Memory B cell (primary cell): Measurements from ENCODE around the gene SAMM50.

ENCODE experiments used
- ATAC-seq: fragments of 150-1000 bp; cut with Tn5 transposase; 2 replicates; pipeline ENCODE4 v1.10.0; 2021; ENCODE audit warnings: low read depth, mild to moderate bottlenecking, moderate library complexity
- DNase-seq, 2 donors: peaks; one replicate each; pipeline ENCODE4 v3.0.0; 2022; ENCODE audit warnings: low spot score in 2 of 2
- H3K27ac Mint-ChIP-seq: one replicate; pipeline ENCODE4 v1.8.0; 2022; ENCODE audit warnings: mild to moderate bottlenecking, moderate library complexity, mixed read lengths
- H3K27me3 Mint-ChIP-seq: one replicate; pipeline ENCODE4 v1.8.0; 2022; ENCODE audit warnings: mixed read lengths
- H3K36me3 Mint-ChIP-seq: one replicate; pipeline ENCODE4 v1.8.0; 2022; ENCODE audit warnings: mild to moderate bottlenecking, mixed read lengths
- H3K4me1 Mint-ChIP-seq: one replicate; pipeline ENCODE4 v1.8.0; 2022; ENCODE audit warnings: mixed read lengths
- H3K4me3 Mint-ChIP-seq: one replicate; pipeline ENCODE4 v1.8.0; 2022; ENCODE audit warnings: mild to moderate bottlenecking, moderate library complexity, mixed read lengths
- H3K9me3 Mint-ChIP-seq: one replicate; pipeline ENCODE4 v1.8.0; 2022; ENCODE audit warnings: mixed read lengths

The SAMM50 gene

GRCh38 chr22:44026630-44027511 lies 71.6 kb downstream of the SAMM50 start:
- DNase-seq (peak; percentile 74 to 88), ATAC-seq (peak; percentile 72)
- Mint-ChIP-seq H3K27me3 (no peaks in the 10 kb centered on the region), H3K4me3 (peak overlapping the region; percentile 81), H3K9me3 (no peaks in the 10 kb centered on the region), H3K36me3 (no peaks in the 10 kb centered on the region), H3K27ac (peak overlapping the region; percentile 99), H3K4me1 (peaks cover 55% of the 10 kb centered on the region)

GRCh38 chr22:44028091-44028490 lies 72.8 kb downstream of the SAMM50 start:
- no peaks in the 10 kb centered on the region for H3K36me3 Mint-ChIP-seq
- peak overlapping the region; percentile 99 for H3K27ac Mint-ChIP-seq
- DNase-seq: no peak
- ATAC-seq: no peak
- no peaks in the 10 kb centered on the region for H3K9me3 Mint-ChIP-seq
- H3K4me3 Mint-ChIP-seq: peak overlapping the region; percentile 51
- no peaks in the 10 kb centered on the region for H3K27me3 Mint-ChIP-seq
- peaks cover 50% of the 10 kb centered on the region for H3K4me1 Mint-ChIP-seq

- ATAC-seq (no peak), DNase-seq (no peak)
- Mint-ChIP-seq H3K27me3 (no peaks in the 10 kb centered on the region), H3K9me3 (no peaks in the 10 kb centered on the region), H3K4me1 (peaks cover 45% of the 10 kb centered on the region), H3K36me3 (no peaks in the 10 kb centered on the region), H3K4me3 (no peak overlapping the region), H3K27ac (peak overlapping the region; percentile 99)
These were observed 73.8 kb downstream of the SAMM50 start for GRCh38 chr22:44029069-44029468.

- Mint-ChIP-seq H3K4me3 (no peak overlapping the region), H3K27me3 (no peaks in the 10 kb centered on the region), H3K36me3 (no peaks in the 10 kb centered on the region), H3K27ac (peak overlapping the region; percentile 99), H3K9me3 (no peaks in the 10 kb centered on the region), H3K4me1 (peaks cover 43% of the 10 kb centered on the region)
- ATAC-seq (no peak), DNase-seq (no peak)
These were observed 74.9 kb downstream of the SAMM50 start for GRCh38 chr22:44030051-44030701.

- DNase-seq: no peak
- Mint-ChIP-seq H3K4me1 (peaks cover 39% of the 10 kb centered on the region), H3K9me3 (no peaks in the 10 kb centered on the region), H3K4me3 (no peak overlapping the region), H3K36me3 (no peaks in the 10 kb centered on the region), H3K27ac (peak overlapping the region; percentile 99), H3K27me3 (no peaks in the 10 kb centered on the region)
- ATAC-seq: no peak
These were observed 75.5 kb downstream of the SAMM50 start for GRCh38 chr22:44030702-44031082.

- no peaks in the 10 kb centered on the region for H3K36me3 Mint-ChIP-seq
- no peaks in the 10 kb centered on the region for H3K27me3 Mint-ChIP-seq
- ATAC-seq (no peak), DNase-seq (no peak)
- peak overlapping the region; percentile 99 for H3K27ac Mint-ChIP-seq
- no peak overlapping the region for H3K4me3 Mint-ChIP-seq
- H3K9me3 Mint-ChIP-seq: no peaks in the 10 kb centered on the region
- H3K4me1 Mint-ChIP-seq: peaks cover 34% of the 10 kb centered on the region
These were observed 76.1 kb downstream of the SAMM50 start for GRCh38 chr22:44031158-44031952.

- Mint-ChIP-seq H3K4me1 (peaks cover 25% of the 10 kb centered on the region), H3K4me3 (no peak overlapping the region), H3K27me3 (no peaks in the 10 kb centered on the region), H3K36me3 (no peaks in the 10 kb centered on the region), H3K9me3 (no peaks in the 10 kb centered on the region), H3K27ac (peak overlapping the region; percentile 62)
- ATAC-seq (no peak), DNase-seq (no peak)
These were observed 77.0 kb downstream of the SAMM50 start for GRCh38 chr22:44032126-44032730.

GRCh38 chr22:44033287-44033686 lies 78.0 kb downstream of the SAMM50 start:
- H3K4me3 Mint-ChIP-seq: no peak overlapping the region
- no peaks in the 10 kb centered on the region for H3K27me3 Mint-ChIP-seq
- no peaks in the 10 kb centered on the region for H3K9me3 Mint-ChIP-seq
- DNase-seq: no peak
- H3K36me3 Mint-ChIP-seq: peaks cover 2% of the 10 kb centered on the region
- H3K4me1 Mint-ChIP-seq: peaks cover 22% of the 10 kb centered on the region
- H3K27ac Mint-ChIP-seq: no peak overlapping the region
- ATAC-seq: no peak

- Mint-ChIP-seq H3K36me3 (peaks cover 2% of the 10 kb centered on the region), H3K27ac (no peak overlapping the region), H3K4me3 (no peak overlapping the region), H3K4me1 (peaks cover 18% of the 10 kb centered on the region), H3K9me3 (no peaks in the 10 kb centered on the region), H3K27me3 (no peaks in the 10 kb centered on the region)
- ATAC-seq (no peak), DNase-seq (no peak)
These were observed 78.5 kb downstream of the SAMM50 start for GRCh38 chr22:44033694-44034093.

- H3K27me3 Mint-ChIP-seq: no peaks in the 10 kb centered on the region
- ATAC-seq (no peak), DNase-seq (no peak)
- H3K36me3 Mint-ChIP-seq: peaks cover 7% of the 10 kb centered on the region
- H3K9me3 Mint-ChIP-seq: no peaks in the 10 kb centered on the region
- H3K4me1 Mint-ChIP-seq: peaks cover 10% of the 10 kb centered on the region
- H3K4me3 Mint-ChIP-seq: no peak overlapping the region
- no peak overlapping the region for H3K27ac Mint-ChIP-seq
These were observed 82.5 kb downstream of the SAMM50 start for GRCh38 chr22:44037519-44038375.

GRCh38 chr22:44039566-44040171 lies 84.4 kb downstream of the SAMM50 start:
- no peaks in the 10 kb centered on the region for H3K9me3 Mint-ChIP-seq
- no peak for ATAC-seq
- no peak overlapping the region for H3K4me3 Mint-ChIP-seq
- peak overlapping the region; percentile 51 for H3K27ac Mint-ChIP-seq
- DNase-seq: no peak
- H3K36me3 Mint-ChIP-seq: peaks cover 7% of the 10 kb centered on the region
- H3K27me3 Mint-ChIP-seq: no peaks in the 10 kb centered on the region
- H3K4me1 Mint-ChIP-seq: peaks cover 18% of the 10 kb centered on the region

- ATAC-seq: peak; percentile 92
- Mint-ChIP-seq H3K9me3 (no peaks in the 10 kb centered on the region), H3K36me3 (peaks cover 7% of the 10 kb centered on the region), H3K4me1 (peaks cover 30% of the 10 kb centered on the region), H3K27me3 (no peaks in the 10 kb centered on the region), H3K27ac (peak overlapping the region; percentile 69), H3K4me3 (no peak overlapping the region)
- DNase-seq: peak in 1 of 2 donors; percentile 28
These were observed 87.3 kb downstream of the SAMM50 start for GRCh38 chr22:44042249-44043218.
